Inflammatory macrophage (primary cell): ENCODE results near the gene GABRD.

Source experiments
- DNase-seq, 2 donors: peaks; one replicate each; pipeline ENCODE4 v3.0.0-alpha.2; 2020 to 2022

GABRD gene

GRCh38 chr1:2054560-2054959 is 35.4 kb downstream of the GABRD start:
- DNase-seq: no peak

- DNase-seq: no peak
Measured at GRCh38 chr1:2055911-2056575, 36.9 kb downstream of the GABRD start.

GRCh38 chr1:2056955-2057590 is 37.9 kb downstream of the GABRD start:
- no peak for DNase-seq

- DNase-seq: no peak
Measured at GRCh38 chr1:2059290-2059953, 40.3 kb downstream of the GABRD start.

GRCh38 chr1:2060072-2060471 is 40.9 kb downstream of the GABRD start:
- DNase-seq: no peak

- no peak for DNase-seq
Measured at GRCh38 chr1:2060535-2060934, 41.4 kb downstream of the GABRD start.

GRCh38 chr1:2061065-2061778 is 42.1 kb downstream of the GABRD start:
- no peak for DNase-seq

- DNase-seq: no peak
Measured at GRCh38 chr1:2065699-2066098, 46.6 kb downstream of the GABRD start.

- DNase-seq: no peak
Measured at GRCh38 chr1:2067393-2067792, 48.2 kb downstream of the GABRD start.

- no peak for DNase-seq
Measured at GRCh38 chr1:2067981-2068380, 48.8 kb downstream of the GABRD start.

GRCh38 chr1:2068951-2069350 is 49.8 kb downstream of the GABRD start:
- DNase-seq: no peak

GRCh38 chr1:2070016-2070415 is 50.9 kb downstream of the GABRD start:
- no peak for DNase-seq

GRCh38 chr1:2070800-2071530 is 51.8 kb downstream of the GABRD start:
- DNase-seq: no peak

GRCh38 chr1:2072109-2072806 is 53.1 kb downstream of the GABRD start:
- DNase-seq: no peak

- no peak for DNase-seq
Measured at GRCh38 chr1:2072891-2073290, 53.7 kb downstream of the GABRD start.

GRCh38 chr1:2073382-2074230 is 54.5 kb downstream of the GABRD start:
- DNase-seq: no peak

GRCh38 chr1:2074396-2074795 is 55.3 kb downstream of the GABRD start:
- no peak for DNase-seq

- no peak for DNase-seq
Measured at GRCh38 chr1:2074944-2075740, 56.0 kb downstream of the GABRD start.

- no peak for DNase-seq
Measured at GRCh38 chr1:2076826-2077225, 57.7 kb downstream of the GABRD start.

GRCh38 chr1:2078170-2078569 is 59.0 kb downstream of the GABRD start:
- DNase-seq: no peak
